ENCODE data around the gene MPZL1.

DNA sequence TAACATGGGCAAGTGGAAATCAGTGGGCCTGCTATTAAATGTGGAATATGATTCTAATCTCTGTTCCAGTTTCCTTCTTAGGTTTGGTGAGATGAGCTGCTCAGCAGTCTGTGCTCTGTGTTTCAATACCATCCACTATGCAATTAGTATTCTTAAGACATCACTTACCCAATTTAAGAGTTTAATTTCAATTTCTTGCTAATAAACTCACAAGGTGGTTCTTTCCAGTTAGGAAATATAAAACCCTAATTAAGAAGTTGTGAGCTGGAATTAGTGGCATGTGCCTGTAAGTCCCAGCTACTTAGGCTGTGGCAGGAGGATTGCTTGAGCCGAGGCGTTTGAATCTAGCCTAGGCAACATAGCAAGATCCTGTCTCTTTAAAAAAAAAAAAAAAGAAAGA is 51.7 kb downstream of the MPZL1 start:
- TF ChIP-seq, protein P1, sequence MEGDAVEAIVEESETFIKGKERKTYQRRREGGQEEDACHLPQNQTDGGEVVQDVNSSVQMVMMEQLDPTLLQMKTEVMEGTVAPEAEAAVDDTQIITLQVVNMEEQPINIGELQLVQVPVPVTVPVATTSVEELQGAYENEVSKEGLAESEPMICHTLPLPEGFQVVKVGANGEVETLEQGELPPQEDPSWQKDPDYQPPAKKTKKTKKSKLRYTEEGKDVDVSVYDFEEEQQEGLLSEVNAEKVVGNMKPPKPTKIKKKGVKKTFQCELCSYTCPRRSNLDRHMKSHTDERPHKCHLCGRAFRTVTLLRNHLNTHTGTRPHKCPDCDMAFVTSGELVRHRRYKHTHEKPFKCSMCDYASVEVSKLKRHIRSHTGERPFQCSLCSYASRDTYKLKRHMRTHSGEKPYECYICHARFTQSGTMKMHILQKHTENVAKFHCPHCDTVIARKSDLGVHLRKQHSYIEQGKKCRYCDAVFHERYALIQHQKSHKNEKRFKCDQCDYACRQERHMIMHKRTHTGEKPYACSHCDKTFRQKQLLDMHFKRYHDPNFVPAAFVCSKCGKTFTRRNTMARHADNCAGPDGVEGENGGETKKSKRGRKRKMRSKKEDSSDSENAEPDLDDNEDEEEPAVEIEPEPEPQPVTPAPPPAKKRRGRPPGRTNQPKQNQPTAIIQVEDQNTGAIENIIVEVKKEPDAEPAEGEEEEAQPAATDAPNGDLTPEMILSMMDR (CRISPR knock-in tag; IDR thresholded peaks at IDR 0.05), result no peak
- TF ChIP-seq GABPA (IDR thresholded peaks at IDR 0.05; ENCODE audit: low read depth, low read length) (no peak), GABPA (CRISPR knock-in tag; IDR thresholded peaks at IDR 0.05; ENCODE audit: low read depth) (no peak), CBX2 (IDR thresholded peaks at IDR 0.05; ENCODE audit: low read depth, low read length) (no peak), CBX2 (CRISPR knock-in tag; IDR thresholded peaks at IDR 0.05; ENCODE audit: low read depth) (no peak), PPARG (CRISPR knock-in tag; conservative IDR thresholded peaks at IDR 0.05) (no peak), ZSCAN29 (CRISPR knock-in tag; conservative IDR thresholded peaks at IDR 0.05) (no peak), HOXD1 (CRISPR knock-in tag; IDR thresholded peaks at IDR 0.05) (no peak), TAF1 (CRISPR knock-in tag; IDR thresholded peaks at IDR 0.05) (no peak), CREB1 (IDR thresholded peaks at IDR 0.05) (no peak), CREB1 (CRISPR knock-in tag; IDR thresholded peaks at IDR 0.05) (no peak), HHEX (CRISPR knock-in tag; IDR thresholded peaks at IDR 0.05) (no peak), LRRFIP1 (CRISPR knock-in tag; conservative IDR thresholded peaks at IDR 0.05) (no peak), HNRNPL (IDR thresholded peaks at IDR 0.05; ENCODE audit: low read depth, low read length) (no peak), SP4 (CRISPR knock-in tag; IDR thresholded peaks at IDR 0.05) (no peak), PATZ1 (CRISPR knock-in tag; IDR thresholded peaks at IDR 0.05) (no peak)
